GM19099 (cell line): Measurements from ENCODE around the gene CCM2.

Experiments
- POLR2A ChIP-seq: IDR thresholded peaks from 3 replicates; pipeline ENCODE4 v1.6.1; 2011; ENCODE audit warnings: low read depth; ENCODE audit not compliant: insufficient read length; ENCODE audit errors: extremely low read depth

Gene CCM2

GRCh38 chr7:45000093-45001032 is at the start of gene CCM2:
Gene CCM2 (plus strand): TSS chr7:45000201. CDS start chr7:45000334, 133 bp downstream.
- TF ChIP-seq POLR2A, result no peak

GRCh38 chr7:44953156-44953555 is 46.8 kb upstream of the CCM2 start:
- no peak for TF ChIP-seq POLR2A

GRCh38 chr7:44955733-44956132 is 44.3 kb upstream of the CCM2 start:
- TF ChIP-seq POLR2A, result no peak

GRCh38 chr7:44956157-44956766 is 43.7 kb upstream of the CCM2 start:
- TF ChIP-seq POLR2A, result no peak

- no peak for TF ChIP-seq POLR2A
These were observed 41.2 kb upstream of the CCM2 start for GRCh38 chr7:44958645-44959344.

GRCh38 chr7:44959433-44959951 is 40.5 kb upstream of the CCM2 start:
- TF ChIP-seq POLR2A, result no peak

- peak; percentile 8 for TF ChIP-seq POLR2A
These were observed 39.9 kb upstream of the CCM2 start for GRCh38 chr7:44960011-44960580.

GRCh38 chr7:44961844-44962482 is 38.0 kb upstream of the CCM2 start:
- peak; percentile 32 for TF ChIP-seq POLR2A

GRCh38 chr7:44962483-44963251 is 37.3 kb upstream of the CCM2 start:
- peak; percentile 17 for TF ChIP-seq POLR2A

- no peak for TF ChIP-seq POLR2A
These were observed 36.4 kb upstream of the CCM2 start for GRCh38 chr7:44963364-44964290.

GRCh38 chr7:44964384-44964830 is 35.6 kb upstream of the CCM2 start:
- TF ChIP-seq POLR2A, result no peak

- TF ChIP-seq POLR2A, result peak; percentile 38
These were observed 35.1 kb upstream of the CCM2 start for GRCh38 chr7:44964831-44965440.
